ENCODE results near the gene RHOXF2.

GRCh38 chrX:120137439-120137838 is 21.0 kb upstream of the RHOXF2 start:
- TF ChIP-seq EZH2 (IDR thresholded peaks at IDR 0.05) = no peak
- no peak for TF ChIP-seq CTCF (IDR thresholded peaks at IDR 0.05)
- no peak for TF ChIP-seq EZH2phosphoT487 (IDR thresholded peaks at IDR 0.05)
